Peyer's patch (tissue), 4 donors: Measurements from ENCODE around the gene IGIP.

Source experiments
- POLR2A ChIP-seq, 2 donors: fragments of 450-650 bp; IDR thresholded peaks; one replicate each; pipeline ENCODE4 v1.5.1; 2017; ENCODE audit warnings: antibody characterized with exemption in 2 of 2, mild to moderate bottlenecking in 2 of 2, moderate library complexity in 2 of 2
- TF ChIP-seq, protein P1 (sequence below), 6 experiments: fragments of 450-650 bp in 4 of 6; fragments of 200-600 bp in 2 of 6; sonication (generic) in 1 of 6; IDR thresholded peaks; one replicate each; pipeline ENCODE4 v1.5.1; 2017 to 2019; ENCODE audit warnings: antibody characterized with exemption in 6 of 6, mild to moderate bottlenecking in 3 of 6, moderate library complexity in 1 of 6

DNA sequence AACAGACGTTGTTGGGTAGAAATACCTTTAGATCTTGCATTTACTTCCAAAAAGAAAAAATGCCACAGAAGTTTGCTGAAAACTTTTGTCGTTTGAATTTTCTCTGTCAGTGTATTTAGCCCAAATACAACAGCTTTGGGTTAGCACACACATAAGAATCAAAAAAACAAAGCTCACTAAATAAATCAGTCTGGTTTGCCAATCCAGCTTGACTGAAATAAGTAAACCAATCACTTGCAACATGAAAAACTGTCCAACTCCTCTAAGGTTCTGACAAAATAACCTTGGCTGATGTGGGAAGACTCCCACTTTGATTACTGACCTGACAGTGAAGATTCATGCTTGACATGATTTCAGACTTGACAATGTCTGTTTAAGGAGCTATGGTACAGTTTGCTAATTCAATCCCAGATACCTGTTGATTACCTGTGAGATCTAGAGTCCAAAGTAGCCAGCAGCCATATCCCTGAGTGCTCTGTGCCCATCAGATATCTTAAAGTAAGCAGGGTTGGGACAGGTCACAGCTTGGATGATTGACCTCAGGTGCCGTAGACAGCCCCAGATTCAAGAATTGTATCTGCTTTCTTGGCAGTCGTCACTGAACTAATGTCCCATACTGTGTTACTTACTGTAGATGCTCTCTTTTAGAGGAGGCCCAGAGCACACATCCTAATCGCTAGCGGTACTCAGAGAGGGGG, 727 bp downstream of the IGIP start:
- TF ChIP-seq, protein P1, sequence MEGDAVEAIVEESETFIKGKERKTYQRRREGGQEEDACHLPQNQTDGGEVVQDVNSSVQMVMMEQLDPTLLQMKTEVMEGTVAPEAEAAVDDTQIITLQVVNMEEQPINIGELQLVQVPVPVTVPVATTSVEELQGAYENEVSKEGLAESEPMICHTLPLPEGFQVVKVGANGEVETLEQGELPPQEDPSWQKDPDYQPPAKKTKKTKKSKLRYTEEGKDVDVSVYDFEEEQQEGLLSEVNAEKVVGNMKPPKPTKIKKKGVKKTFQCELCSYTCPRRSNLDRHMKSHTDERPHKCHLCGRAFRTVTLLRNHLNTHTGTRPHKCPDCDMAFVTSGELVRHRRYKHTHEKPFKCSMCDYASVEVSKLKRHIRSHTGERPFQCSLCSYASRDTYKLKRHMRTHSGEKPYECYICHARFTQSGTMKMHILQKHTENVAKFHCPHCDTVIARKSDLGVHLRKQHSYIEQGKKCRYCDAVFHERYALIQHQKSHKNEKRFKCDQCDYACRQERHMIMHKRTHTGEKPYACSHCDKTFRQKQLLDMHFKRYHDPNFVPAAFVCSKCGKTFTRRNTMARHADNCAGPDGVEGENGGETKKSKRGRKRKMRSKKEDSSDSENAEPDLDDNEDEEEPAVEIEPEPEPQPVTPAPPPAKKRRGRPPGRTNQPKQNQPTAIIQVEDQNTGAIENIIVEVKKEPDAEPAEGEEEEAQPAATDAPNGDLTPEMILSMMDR (IDR thresholded peaks at IDR 0.05), result no peak
- no peak for TF ChIP-seq POLR2A (IDR thresholded peaks at IDR 0.05)
